Transverse colon (tissue), 4 donors: ENCODE measurements around the gene HMG20B.

Experiments
- CTCF ChIP-seq, 5 experiments: fragments of 200-600 bp in 3 of 5; fragments of 450-650 bp in 2 of 5; sonication (generic) in 3 of 5; IDR thresholded peaks; 1 replicate in 2 of 5; 2 replicates in 3 of 5; pipeline ENCODE4 v1.5.1; 2016 to 2017; ENCODE audit warnings: antibody characterized with exemption in 5 of 5, inconsistent platforms in 3 of 5, mild to moderate bottlenecking in 2 of 5, moderate library complexity in 1 of 5
- POLR2A ChIP-seq: fragments of 450-650 bp; IDR thresholded peaks from one replicate; pipeline ENCODE4 v1.6.1; 2016; ENCODE audit warnings: antibody characterized with exemption, mild to moderate bottlenecking, moderate library complexity
- POLR2AphosphoS5 ChIP-seq, 3 donors: sonication (generic); formaldehyde crosslinking; IDR thresholded peaks; one replicate each; pipeline ENCODE4 v1.6.1; 2016; ENCODE audit warnings: antibody characterized with exemption in 3 of 3

GRCh38 chr19:3608750-3609322 lies 36.1 kb downstream of the HMG20B start:
- TF ChIP-seq CTCF (IDR thresholded peaks at IDR 0.05) (no peak), POLR2AphosphoS5 (IDR thresholded peaks at IDR 0.05) (no peak), POLR2A (no peak)
